Thyroid gland (tissue), 4 donors: Measurements from ENCODE around the gene BCAT1.
"Not testable (repeated sequence)": the region's sequence is repeated elsewhere in the genome, so short reads cannot be mapped to it uniquely, and the experiment has no call there.

ENCODE experiments used
- POLR2A ChIP-seq, 2 donors: fragments of 450-650 bp; IDR thresholded peaks; one replicate each; pipeline ENCODE4 v1.6.1; 2017; ENCODE audit warnings: antibody characterized with exemption in 2 of 2, mild to moderate bottlenecking in 2 of 2, moderate library complexity in 1 of 2
- TF ChIP-seq, protein P1 (sequence below), 6 experiments: fragments of 200-600 bp in 3 of 6; fragments of 450-650 bp in 3 of 6; sonication (generic) in 3 of 6; IDR thresholded peaks; one replicate each; pipeline ENCODE4 v1.5.1; 2016 to 2019; ENCODE audit warnings: antibody characterized with exemption in 6 of 6, mild to moderate bottlenecking in 2 of 6, inconsistent platforms in 1 of 6, moderate library complexity in 1 of 6

DNA sequence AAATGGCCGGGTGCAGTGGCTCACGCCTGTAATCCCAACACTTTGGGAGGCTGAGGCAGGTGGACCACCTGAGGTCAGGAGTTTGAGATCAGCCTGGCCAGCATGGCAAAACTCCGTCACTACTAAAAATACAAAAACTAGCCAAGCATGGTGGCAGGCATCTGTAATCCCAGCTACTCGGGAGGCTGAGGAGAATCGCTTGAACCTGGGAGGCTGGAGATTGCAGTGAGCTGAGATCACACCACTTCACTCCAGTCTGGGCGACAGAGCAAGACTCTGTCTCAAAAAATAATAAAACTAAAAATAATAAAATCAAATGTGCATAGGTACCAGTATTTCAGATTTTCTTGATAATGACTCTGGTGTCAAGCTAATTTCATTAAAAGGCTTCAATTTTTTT lies 9.3 kb downstream of the BCAT1 start:
- TF ChIP-seq POLR2A (IDR thresholded peaks at IDR 0.05): not testable (repeated sequence)
- TF ChIP-seq, protein P1, sequence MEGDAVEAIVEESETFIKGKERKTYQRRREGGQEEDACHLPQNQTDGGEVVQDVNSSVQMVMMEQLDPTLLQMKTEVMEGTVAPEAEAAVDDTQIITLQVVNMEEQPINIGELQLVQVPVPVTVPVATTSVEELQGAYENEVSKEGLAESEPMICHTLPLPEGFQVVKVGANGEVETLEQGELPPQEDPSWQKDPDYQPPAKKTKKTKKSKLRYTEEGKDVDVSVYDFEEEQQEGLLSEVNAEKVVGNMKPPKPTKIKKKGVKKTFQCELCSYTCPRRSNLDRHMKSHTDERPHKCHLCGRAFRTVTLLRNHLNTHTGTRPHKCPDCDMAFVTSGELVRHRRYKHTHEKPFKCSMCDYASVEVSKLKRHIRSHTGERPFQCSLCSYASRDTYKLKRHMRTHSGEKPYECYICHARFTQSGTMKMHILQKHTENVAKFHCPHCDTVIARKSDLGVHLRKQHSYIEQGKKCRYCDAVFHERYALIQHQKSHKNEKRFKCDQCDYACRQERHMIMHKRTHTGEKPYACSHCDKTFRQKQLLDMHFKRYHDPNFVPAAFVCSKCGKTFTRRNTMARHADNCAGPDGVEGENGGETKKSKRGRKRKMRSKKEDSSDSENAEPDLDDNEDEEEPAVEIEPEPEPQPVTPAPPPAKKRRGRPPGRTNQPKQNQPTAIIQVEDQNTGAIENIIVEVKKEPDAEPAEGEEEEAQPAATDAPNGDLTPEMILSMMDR (IDR thresholded peaks at IDR 0.05): not testable (repeated sequence)
